Smooth muscle cell (in vitro differentiated cells): ENCODE measurements around the gene ATE1. TPM values are rescaled to one million over a fixed set of nuclear protein-coding genes. Genes with fewer than 3 reads are reported as not detected.
"Not testable (repeated sequence)": the region's sequence is repeated elsewhere in the genome, so short reads cannot be mapped to it uniquely, and the experiment has no call there.

Source experiments
- DNase-seq: peaks from one replicate; lab custom pipeline; 2025; ENCODE audit not compliant: unreplicated experiment; lab: John Stamatoyannopoulos, UW
- H2AFZ ChIP-seq: fragments of 200-600 bp; sonication (generic); 2 replicates; pipeline ENCODE4 v1.6.0; 2016; ENCODE audit warnings: antibody characterized with exemption, low read depth, mild to moderate bottlenecking
- H3F3A ChIP-seq: fragments of 200-600 bp; sonication (generic); 2 replicates; pipeline ENCODE4 v1.6.0; 2017; ENCODE audit warnings: antibody characterized with exemption, low read depth
- H3K27ac ChIP-seq: fragments of 200-600 bp; sonication (generic); 2 replicates; pipeline ENCODE4 v1.5.1; 2016; ENCODE audit warnings: low read depth, mild to moderate bottlenecking
- H3K27me3 ChIP-seq: fragments of 200-600 bp; sonication (generic); 2 replicates; pipeline ENCODE4 v1.6.1; 2016; ENCODE audit warnings: low read depth, mild to moderate bottlenecking
- H3K36me3 ChIP-seq: fragments of 200-600 bp; sonication (generic); 2 replicates; pipeline ENCODE4 v1.5.1; 2016; ENCODE audit warnings: low read depth
- H3K4me1 ChIP-seq: fragments of 200-600 bp; sonication (generic); 2 replicates; pipeline ENCODE4 v1.5.1; 2016; ENCODE audit warnings: low read depth
- H3K4me2 ChIP-seq: fragments of 200-600 bp; sonication (generic); 2 replicates; pipeline ENCODE4 v1.6.0; 2016; ENCODE audit warnings: mild to moderate bottlenecking
- H3K4me3 ChIP-seq: fragments of 200-600 bp; sonication (generic); 2 replicates; pipeline ENCODE4 v1.5.1; 2016; ENCODE audit warnings: mild to moderate bottlenecking
- H3K79me2 ChIP-seq: fragments of 200-600 bp; sonication (generic); 2 replicates; pipeline ENCODE4 v1.6.0; 2016; ENCODE audit warnings: low read depth, mild to moderate bottlenecking
- H3K9ac ChIP-seq: fragments of 200-600 bp; sonication (generic); 2 replicates; pipeline ENCODE4 v1.6.0; 2016; ENCODE audit warnings: low read depth
- H3K9me3 ChIP-seq: fragments of 200-600 bp; sonication (generic); replicated peaks from 2 replicates; pipeline ENCODE4 v1.5.1; 2016; ENCODE audit warnings: low read depth
- H4K20me1 ChIP-seq: fragments of 200-600 bp; sonication (generic); 2 replicates; pipeline ENCODE4 v1.6.0; 2016; ENCODE audit warnings: low read depth
- WGBS: methylation state at CpG from one replicate; pipeline ENCODE4 v1.1.7; 2016; ENCODE audit warnings: low lambda C conversion rate; 5-methylcytosine and 5-hydroxymethylcytosine counted together
- polyA plus RNA-seq: library from polyadenylated mRNA; unstranded; fragments of >200 nt; fragmentation: Nextera tagmentation; extraction: Ambion mirVana; gene quantifications from 2 replicates; pipeline ENCODE4 v1.2.1, GENCODE V29; 2016
- total RNA-seq: library from RNA; depleted of rRNA; stranded (reverse); fragments of >200 nt; gene quantifications from 2 replicates; pipeline ENCODE4 v1.2.3, GENCODE V29; 2014
- TF ChIP-seq, protein P1 (sequence below): fragments of 200-600 bp; sonication (generic); IDR thresholded peaks from 2 replicates; pipeline ENCODE4 v1.5.1; 2017; ENCODE audit warnings: borderline replicate concordance, mild to moderate bottlenecking, antibody characterized with exemption; ENCODE audit not compliant: insufficient read depth, poor library complexity, severe bottlenecking

The ATE1 gene
- total and polyA plus RNA-seq, 2 experiments from 2014 or later = 9.1 to 20.7 TPM

DNA sequence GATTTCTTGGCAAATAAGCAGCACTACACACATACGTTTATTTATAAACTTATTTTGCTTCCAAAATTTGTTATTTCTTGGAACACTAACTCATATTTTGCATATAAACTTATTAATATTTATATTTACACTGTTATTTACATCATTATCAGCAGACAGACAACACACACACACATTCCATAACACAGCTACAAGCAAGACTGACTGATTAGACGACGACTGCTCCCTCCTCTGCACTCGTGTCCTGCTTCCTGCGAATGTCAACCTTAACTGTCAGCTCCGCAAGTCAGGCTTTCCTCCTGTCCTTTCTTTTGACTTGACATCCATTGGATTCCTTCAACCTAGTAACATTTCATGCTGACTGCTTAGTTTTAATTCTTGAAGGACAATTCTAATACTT lies 96.6 kb downstream of the ATE1 start:
- Histone ChIP-seq H3K9ac (peak overlapping the region; percentile 12), H2AFZ (no peak overlapping the region), H3F3A (peaks cover 13% of the 10 kb centered on the region), H3K4me2 (peak overlapping the region; percentile 50), H3K4me3 (no peak overlapping the region), H3K79me2 (no peaks in the 10 kb centered on the region), H3K4me1 (peaks cover 14% of the 10 kb centered on the region), H3K27me3 (no peaks in the 10 kb centered on the region), H3K27ac (peak overlapping the region; percentile 70), H3K36me3 (no peaks in the 10 kb centered on the region), H3K9me3 (no peaks in the 10 kb centered on the region), H4K20me1 (no peaks in the 10 kb centered on the region)
- TF ChIP-seq, protein P1, sequence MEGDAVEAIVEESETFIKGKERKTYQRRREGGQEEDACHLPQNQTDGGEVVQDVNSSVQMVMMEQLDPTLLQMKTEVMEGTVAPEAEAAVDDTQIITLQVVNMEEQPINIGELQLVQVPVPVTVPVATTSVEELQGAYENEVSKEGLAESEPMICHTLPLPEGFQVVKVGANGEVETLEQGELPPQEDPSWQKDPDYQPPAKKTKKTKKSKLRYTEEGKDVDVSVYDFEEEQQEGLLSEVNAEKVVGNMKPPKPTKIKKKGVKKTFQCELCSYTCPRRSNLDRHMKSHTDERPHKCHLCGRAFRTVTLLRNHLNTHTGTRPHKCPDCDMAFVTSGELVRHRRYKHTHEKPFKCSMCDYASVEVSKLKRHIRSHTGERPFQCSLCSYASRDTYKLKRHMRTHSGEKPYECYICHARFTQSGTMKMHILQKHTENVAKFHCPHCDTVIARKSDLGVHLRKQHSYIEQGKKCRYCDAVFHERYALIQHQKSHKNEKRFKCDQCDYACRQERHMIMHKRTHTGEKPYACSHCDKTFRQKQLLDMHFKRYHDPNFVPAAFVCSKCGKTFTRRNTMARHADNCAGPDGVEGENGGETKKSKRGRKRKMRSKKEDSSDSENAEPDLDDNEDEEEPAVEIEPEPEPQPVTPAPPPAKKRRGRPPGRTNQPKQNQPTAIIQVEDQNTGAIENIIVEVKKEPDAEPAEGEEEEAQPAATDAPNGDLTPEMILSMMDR = no peak
- 44% methylated on average over 6 of the region's 6 CpGs for WGBS
- DNase-seq = no peak

DNA sequence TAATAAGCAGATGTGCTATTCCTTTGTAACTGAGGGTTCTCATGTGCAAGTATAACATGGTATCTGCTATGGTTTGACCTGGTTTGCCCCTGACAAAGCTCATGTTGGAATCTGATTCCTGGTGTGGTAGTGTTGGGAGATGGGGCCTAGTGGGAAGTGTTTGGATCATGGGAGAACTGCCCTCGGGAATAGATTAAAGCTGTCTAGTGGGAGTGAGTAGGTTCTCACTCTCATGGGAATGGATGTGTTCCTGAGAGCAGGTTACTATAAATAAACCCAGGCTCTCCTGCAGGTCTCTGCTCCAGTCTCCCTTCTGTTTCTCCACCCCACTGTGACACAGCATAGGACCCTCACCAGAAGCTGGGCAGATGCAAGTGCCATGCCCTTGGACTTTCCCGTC lies 97.7 kb downstream of the ATE1 start:
- H4K20me1 ChIP-seq = no peaks in the 10 kb centered on the region
- H3K4me1 ChIP-seq = peaks cover 14% of the 10 kb centered on the region
- H3K27ac ChIP-seq = no peak overlapping the region
- WGBS = 92% methylated on average over 2 of the region's 2 CpGs
- no peaks in the 10 kb centered on the region for H3K9me3 ChIP-seq
- H3F3A ChIP-seq = peaks cover 17% of the 10 kb centered on the region
- no peak overlapping the region for H2AFZ ChIP-seq
- no peak overlapping the region for H3K4me2 ChIP-seq
- no peaks in the 10 kb centered on the region for H3K27me3 ChIP-seq
- no peaks in the 10 kb centered on the region for H3K79me2 ChIP-seq
- DNase-seq = no peak
- H3K4me3 ChIP-seq = no peak overlapping the region
- no peaks in the 10 kb centered on the region for H3K36me3 ChIP-seq
- no peak overlapping the region for H3K9ac ChIP-seq
- TF ChIP-seq, protein P1 = no peak

GRCh38 chr10:121828045-121828444 lies 99.8 kb downstream of the ATE1 start:
- peaks cover 9% of the 10 kb centered on the region for H3K4me1 ChIP-seq
- H3K9ac ChIP-seq = no peak overlapping the region
- peaks cover 24% of the 10 kb centered on the region for H3F3A ChIP-seq
- TF ChIP-seq, protein P1 = no peak
- H3K9me3 ChIP-seq = no peaks in the 10 kb centered on the region
- DNase-seq = no peak
- WGBS = 90% methylated on average over 5 of the region's 5 CpGs
- no peaks in the 10 kb centered on the region for H3K79me2 ChIP-seq
- H3K27ac ChIP-seq = no peak overlapping the region
- H3K27me3 ChIP-seq = no peaks in the 10 kb centered on the region
- H3K4me2 ChIP-seq = no peak overlapping the region
- H2AFZ ChIP-seq = no peak overlapping the region
- H4K20me1 ChIP-seq = no peaks in the 10 kb centered on the region
- no peaks in the 10 kb centered on the region for H3K36me3 ChIP-seq
- H3K4me3 ChIP-seq = no peak overlapping the region

DNA sequence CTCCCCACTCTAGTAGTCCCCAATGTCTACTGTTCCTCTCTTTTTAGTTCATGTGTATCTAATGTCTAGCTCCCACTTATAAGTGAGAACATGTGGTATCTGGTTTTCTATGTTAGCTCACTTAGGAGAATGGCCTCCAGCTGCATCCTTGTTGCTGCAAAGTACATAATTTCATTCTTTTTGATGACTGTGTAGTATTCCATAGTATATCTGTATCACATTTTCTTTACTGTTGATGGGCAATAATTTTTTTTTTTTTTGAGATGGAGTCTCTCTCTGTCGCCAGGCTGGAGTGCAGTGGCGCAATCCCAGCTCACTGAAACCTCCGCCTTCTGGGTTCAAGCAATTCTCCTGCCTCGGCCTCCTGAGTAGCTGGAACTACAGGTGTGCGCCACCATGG lies 101.1 kb downstream of the ATE1 start:
- H3K27ac ChIP-seq, H2AFZ ChIP-seq, H3K4me3 ChIP-seq, H4K20me1 ChIP-seq, DNase-seq, H3K4me1 ChIP-seq, H3K4me2 ChIP-seq, H3K36me3 ChIP-seq, H3K79me2 ChIP-seq, H3K9me3 ChIP-seq, H3K27me3 ChIP-seq, H3K9ac ChIP-seq: not testable (repeated sequence)
- peaks cover 14% of the 10 kb centered on the region for H3F3A ChIP-seq
- 96% methylated on average over 5 of the region's 5 CpGs for WGBS
